Fibroblast of the aortic adventitia (primary cell): ENCODE results near the gene RAB3IL1. TPM values are rescaled to one million over a fixed set of nuclear protein-coding genes. Genes with fewer than 3 reads are reported as not detected.

Experiments used
- DNase-seq: peaks from one replicate; pipeline ENCODE4 v3.0.0-alpha.2; 2010; ENCODE audit warnings: low read depth
- H3K4me3 ChIP-seq: 2 replicates; pipeline ENCODE4 v1.5.1; 2011; ENCODE audit warnings: low read depth, mild to moderate bottlenecking, control low read depth, low read length, moderate library complexity
- total RNA-seq: library from RNA; depleted of rRNA; stranded (reverse); fragments of >200 nt; gene quantifications from 2 replicates; pipeline ENCODE4 v1.2.3, GENCODE V29; 2012; ENCODE audit warnings: low replicate concordance
- TF ChIP-seq, protein P1 (sequence below): IDR thresholded peaks from 2 replicates; pipeline ENCODE4 v1.5.1; 2011; ENCODE audit warnings: mild to moderate bottlenecking, low read length, control low read depth, inconsistent platforms; ENCODE audit not compliant: insufficient read depth

RAB3IL1 gene
- total RNA-seq, 1 donor, result 17.1 TPM

DNA sequence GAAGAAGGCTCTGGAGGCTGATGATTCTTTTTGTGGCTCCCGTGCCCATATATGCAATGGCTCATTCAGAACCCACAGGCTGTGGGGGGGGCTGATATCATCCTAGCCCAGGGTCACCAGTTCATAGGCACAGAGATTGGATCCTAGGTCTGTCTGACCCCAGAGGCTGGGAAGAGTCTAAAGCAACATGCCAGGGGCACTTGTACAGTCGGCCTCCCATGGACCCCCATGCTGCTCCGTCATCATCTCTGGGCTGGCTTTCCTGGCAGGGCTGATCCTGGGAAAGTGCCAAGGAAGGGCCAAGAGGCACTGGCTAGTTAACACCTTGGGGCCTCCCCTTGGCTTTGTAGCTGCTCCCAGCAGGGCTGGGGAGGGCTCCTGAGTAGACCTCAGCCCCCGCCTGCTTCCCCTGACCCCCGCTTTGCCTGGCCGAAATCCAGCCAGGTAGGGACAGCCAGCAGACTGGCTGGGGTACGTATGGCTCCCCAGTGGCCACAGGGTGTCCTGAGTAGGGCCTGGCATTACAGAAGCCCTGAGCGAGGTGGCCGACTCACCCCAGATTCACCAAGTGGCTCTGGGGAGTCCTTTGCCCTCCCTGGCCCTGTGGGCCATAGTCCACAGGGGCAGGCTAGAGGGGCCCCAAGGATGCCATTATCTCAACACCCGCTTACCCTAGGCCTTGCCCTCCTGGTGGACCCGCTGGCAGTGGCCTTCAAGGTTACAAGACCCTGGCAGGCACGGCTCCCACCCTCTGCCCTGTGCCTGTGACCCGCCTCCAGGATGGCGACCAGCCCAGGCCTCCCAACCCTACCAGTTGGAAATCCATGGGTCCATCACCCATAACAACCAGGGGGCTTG is 48.6 kb downstream of the RAB3IL1 start:
- no peak overlapping the region for H3K4me3 ChIP-seq
- TF ChIP-seq, protein P1, sequence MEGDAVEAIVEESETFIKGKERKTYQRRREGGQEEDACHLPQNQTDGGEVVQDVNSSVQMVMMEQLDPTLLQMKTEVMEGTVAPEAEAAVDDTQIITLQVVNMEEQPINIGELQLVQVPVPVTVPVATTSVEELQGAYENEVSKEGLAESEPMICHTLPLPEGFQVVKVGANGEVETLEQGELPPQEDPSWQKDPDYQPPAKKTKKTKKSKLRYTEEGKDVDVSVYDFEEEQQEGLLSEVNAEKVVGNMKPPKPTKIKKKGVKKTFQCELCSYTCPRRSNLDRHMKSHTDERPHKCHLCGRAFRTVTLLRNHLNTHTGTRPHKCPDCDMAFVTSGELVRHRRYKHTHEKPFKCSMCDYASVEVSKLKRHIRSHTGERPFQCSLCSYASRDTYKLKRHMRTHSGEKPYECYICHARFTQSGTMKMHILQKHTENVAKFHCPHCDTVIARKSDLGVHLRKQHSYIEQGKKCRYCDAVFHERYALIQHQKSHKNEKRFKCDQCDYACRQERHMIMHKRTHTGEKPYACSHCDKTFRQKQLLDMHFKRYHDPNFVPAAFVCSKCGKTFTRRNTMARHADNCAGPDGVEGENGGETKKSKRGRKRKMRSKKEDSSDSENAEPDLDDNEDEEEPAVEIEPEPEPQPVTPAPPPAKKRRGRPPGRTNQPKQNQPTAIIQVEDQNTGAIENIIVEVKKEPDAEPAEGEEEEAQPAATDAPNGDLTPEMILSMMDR, result no peak
- DNase-seq, result no peak

DNA sequence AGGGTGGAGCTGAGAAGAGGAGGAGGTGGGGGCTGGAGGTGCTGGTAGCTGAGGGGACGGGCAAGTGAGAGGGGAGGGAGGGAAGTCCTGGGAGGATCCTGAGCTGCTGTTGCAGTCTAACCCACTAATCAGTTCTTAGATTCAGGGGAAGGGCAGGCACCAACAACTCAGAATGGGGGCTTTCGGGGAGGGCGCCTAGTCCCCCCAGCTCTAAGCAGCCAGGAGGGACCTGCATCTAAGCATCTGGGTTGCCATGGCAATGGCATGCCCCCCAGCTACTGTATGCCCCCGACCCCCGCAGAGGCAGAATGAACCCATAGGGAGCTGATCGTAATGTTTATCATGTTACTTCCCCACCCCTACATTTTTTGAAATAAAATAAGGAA is 50.4 kb downstream of the RAB3IL1 start:
- DNase-seq, result no peak
- TF ChIP-seq, protein P1, result no peak
- H3K4me3 ChIP-seq, result no peak overlapping the region

DNA sequence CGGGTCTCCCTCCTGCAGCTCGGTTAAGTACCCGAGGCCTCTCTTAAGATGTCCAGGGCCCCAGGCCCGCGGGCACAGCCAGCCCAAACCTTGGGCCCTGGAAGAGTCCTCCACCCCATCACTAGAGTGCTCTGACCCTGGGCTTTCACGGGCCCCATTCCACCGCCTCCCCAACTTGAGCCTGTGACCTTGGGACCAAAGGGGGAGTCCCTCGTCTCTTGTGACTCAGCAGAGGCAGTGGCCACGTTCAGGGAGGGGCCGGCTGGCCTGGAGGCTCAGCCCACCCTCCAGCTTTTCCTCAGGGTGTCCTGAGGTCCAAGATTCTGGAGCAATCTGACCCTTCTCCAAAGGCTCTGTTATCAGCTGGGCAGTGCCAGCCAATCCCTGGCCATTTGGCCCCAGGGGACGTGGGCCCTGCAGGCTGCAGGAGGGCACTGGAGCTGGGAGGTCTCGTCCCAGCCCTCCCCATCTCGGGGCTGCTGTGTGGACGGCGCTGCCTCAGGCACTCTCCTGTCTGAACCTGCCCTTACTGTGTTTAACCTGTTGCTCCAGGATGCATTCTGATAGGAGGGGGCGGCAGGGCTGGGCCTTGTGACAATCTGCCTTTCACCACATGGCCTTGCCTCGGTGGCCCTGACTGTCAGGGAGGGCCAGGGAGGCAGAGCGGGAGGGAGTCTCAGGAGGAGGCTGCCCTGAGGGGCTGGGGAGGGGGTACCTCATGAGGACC is 51.0 kb downstream of the RAB3IL1 start:
- H3K4me3 ChIP-seq, result no peak overlapping the region
- DNase-seq, result no peak
- TF ChIP-seq, protein P1, result no peak

DNA sequence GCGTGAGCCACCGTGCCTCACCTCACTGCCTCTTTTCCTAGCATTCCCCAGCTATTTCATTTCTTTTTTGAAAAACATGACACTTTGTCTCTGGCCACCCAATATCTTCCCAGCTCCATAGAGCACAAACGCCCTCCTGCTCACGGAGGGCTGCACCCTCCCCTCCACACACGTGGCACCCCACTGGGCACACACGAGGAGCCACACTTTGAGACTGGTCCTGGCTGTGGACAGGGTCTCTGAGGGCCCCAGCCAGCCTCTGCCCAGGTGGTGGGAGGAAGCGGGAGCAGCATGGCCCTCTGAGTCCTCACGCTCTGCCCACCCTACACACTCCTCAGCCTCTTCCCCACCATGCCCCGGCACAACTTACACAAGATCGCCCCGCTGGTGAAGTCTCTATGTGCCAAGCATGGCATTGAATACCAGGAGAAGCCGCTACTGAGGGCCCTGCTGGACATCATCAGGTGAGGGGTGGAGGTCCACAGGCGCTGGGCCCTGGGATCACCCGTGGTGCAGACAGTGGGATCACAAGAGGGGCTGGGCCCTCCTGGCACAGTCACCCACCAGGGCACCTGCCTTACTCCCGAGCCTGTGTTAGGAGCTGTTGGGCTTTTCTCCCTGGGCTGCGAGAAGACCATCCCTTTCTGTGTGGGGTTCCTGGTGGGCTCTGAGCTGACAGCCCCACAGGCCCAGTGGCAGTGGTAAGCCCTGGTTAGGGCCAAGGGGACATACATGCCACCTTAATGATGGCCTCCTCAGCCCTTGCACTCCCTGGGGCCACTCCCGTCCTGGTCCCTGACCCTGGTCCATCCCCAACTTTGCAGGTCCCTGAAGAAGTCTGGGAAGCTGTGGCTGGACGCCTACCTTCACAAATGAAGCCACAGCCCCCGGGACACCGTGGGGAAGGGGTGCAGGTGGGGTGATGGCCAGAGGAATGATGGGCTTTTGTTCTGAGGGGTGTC is 52.3 kb downstream of the RAB3IL1 start:
- DNase-seq, result no peak
- no peak overlapping the region for H3K4me3 ChIP-seq
- TF ChIP-seq, protein P1, result no peak

DNA sequence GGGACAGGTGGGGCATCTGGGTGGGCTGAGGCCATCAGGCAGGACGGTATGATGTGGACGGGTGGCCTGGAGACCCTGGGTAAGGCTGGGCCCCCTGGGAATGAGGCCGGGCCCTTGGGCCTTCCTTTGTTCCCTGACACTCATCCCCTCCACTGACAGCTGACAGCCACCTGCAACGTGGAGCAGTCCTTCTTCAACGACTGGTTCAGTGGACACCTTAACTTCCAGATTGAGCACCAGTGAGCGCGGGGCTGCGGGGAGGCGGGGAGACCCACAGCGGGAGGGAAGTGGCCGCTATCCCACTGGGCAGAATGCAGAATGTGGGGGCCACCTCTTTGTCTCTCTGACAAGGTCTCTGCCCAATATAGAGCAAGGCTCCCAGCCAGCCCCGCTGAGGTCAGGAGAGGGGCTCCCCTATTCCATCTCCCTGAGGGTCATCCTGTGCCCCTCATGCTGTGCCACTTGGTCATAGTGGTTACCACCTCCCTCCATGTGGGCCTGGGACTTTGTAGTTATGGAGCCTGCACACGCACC is 53.8 kb downstream of the RAB3IL1 start:
- no peak for DNase-seq
- TF ChIP-seq, protein P1, result no peak
- no peak overlapping the region for H3K4me3 ChIP-seq

DNA sequence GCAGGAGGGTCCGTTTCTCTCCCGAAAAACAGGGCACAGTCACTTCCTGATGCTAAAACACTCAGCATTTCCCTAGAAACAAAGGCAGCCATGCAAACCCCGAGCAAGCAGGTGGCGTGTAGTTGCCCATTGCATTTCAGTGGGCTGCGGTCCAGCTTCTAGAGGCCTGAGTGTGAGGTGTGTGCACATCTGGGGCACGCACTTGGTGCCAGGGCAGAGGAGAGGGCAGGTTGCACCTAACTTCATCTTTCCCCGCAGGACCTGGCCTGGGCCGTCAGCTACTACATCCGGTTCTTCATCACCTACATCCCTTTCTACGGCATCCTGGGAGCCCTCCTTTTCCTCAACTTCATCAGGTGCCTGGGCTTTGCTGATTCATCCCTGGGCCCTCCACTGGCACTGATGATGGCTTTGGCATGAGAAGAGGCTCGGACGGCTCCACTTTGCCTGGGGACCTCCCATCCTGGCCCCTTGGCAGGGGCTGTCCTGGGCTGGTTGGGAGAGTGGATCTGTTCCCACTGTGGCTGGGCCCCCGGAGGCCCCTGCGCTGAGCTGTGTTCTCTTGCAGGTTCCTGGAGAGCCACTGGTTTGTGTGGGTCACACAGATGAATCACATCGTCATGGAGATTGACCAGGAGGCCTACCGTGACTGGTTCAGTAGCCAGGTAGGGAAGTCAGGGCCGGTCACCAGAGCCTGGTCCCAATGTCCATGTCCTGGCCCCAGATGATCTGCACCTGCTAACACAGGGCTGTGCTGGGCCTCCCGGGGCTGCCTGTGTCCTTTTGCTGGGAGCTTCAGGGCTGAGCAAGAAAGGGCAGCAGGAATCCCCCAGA is 54.4 kb downstream of the RAB3IL1 start:
- DNase-seq, result no peak
- TF ChIP-seq, protein P1, result no peak

More for the DNA sequence above, 54.4 kb downstream of the RAB3IL1 start:
- no peak overlapping the region for H3K4me3 ChIP-seq
